ENCODE data around the gene NSG1. TPM values are rescaled to one million over a fixed set of nuclear protein-coding genes. Genes with fewer than 3 reads are reported as not detected.

NSG1 gene
- total RNA-seq, 1 donor from 2014 or later = 71.9 TPM

DNA sequence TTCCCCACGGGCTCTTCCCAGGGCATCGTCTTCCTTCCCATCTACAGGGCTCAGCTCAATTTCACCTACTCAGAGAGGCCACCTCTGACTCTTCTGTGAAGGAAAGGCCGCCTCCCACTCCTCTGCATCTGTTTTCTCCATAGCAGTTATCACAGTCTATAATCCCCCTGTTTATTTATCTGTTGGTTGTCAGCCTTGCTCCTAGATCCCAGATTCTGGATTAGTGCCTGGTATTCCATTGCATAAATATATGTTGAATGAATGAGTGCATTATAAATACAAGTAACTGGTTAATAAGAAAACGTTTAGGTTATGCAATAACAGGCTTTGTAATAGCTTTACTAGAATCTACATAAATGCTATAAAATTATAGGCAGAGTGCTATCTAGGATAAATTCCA is 52.9 kb downstream of the NSG1 start:
- H3K36me3 Mint-ChIP-seq = peaks cover 20% of the 10 kb centered on the region
- TF ChIP-seq, protein P1, sequence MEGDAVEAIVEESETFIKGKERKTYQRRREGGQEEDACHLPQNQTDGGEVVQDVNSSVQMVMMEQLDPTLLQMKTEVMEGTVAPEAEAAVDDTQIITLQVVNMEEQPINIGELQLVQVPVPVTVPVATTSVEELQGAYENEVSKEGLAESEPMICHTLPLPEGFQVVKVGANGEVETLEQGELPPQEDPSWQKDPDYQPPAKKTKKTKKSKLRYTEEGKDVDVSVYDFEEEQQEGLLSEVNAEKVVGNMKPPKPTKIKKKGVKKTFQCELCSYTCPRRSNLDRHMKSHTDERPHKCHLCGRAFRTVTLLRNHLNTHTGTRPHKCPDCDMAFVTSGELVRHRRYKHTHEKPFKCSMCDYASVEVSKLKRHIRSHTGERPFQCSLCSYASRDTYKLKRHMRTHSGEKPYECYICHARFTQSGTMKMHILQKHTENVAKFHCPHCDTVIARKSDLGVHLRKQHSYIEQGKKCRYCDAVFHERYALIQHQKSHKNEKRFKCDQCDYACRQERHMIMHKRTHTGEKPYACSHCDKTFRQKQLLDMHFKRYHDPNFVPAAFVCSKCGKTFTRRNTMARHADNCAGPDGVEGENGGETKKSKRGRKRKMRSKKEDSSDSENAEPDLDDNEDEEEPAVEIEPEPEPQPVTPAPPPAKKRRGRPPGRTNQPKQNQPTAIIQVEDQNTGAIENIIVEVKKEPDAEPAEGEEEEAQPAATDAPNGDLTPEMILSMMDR (conservative IDR thresholded peaks at IDR 0.05) = no peak
- no peaks in the 10 kb centered on the region for H3K27me3 Mint-ChIP-seq
- peaks cover 14% of the 10 kb centered on the region for H3K4me1 Mint-ChIP-seq (ENCODE audit: unreplicated experiment)
- no peak overlapping the region for H3K4me3 Mint-ChIP-seq
- no peaks in the 10 kb centered on the region for H3K9me3 Mint-ChIP-seq
- no peak for DNase-seq (ENCODE audit: extremely low spot score, unreplicated experiment)
- H3K27ac Mint-ChIP-seq = no peak overlapping the region

DNA sequence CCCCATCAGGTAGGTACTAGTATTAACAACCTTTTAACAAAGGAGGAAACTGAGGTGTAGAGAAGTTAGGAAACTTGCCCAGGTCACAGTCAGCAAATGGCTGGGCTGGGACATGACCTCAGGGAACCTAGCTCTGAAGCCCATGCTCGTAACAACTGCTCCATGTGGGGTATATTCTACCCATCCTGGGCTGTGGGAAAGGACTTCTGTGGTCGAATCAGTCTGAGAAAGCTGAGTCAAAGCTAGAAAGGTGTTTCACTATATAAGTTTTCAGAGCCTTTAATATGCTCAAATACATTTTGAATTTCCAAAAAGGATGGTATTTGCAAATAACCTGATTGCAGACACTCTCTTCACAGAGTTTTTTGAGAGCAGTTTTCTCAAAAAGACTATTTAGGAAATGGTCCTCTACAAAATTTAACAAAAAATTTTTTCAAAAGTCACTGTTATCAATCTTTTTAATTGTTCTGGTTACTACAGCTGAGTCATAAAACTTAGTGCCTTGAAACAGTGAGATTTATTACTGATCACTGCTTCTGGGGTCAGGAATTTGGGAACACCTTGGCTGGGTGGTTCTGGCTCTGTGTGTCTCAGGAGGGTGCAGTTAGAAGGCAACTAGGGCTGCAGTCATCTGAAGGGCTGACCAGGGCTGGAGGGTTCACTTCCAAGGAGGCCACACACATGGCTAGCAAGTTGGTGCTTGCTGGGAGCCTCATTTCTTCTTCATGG is 53.6 kb downstream of the NSG1 start:
- Mint-ChIP-seq H3K9me3 (no peaks in the 10 kb centered on the region), H3K36me3 (peaks cover 22% of the 10 kb centered on the region), H3K4me1 (ENCODE audit: unreplicated experiment) (peaks cover 14% of the 10 kb centered on the region), H3K27me3 (no peaks in the 10 kb centered on the region), H3K4me3 (no peak overlapping the region), H3K27ac (no peak overlapping the region)
- TF ChIP-seq, protein P1 (conservative IDR thresholded peaks at IDR 0.05) = no peak
- no peak for DNase-seq (ENCODE audit: extremely low spot score, unreplicated experiment)

DNA sequence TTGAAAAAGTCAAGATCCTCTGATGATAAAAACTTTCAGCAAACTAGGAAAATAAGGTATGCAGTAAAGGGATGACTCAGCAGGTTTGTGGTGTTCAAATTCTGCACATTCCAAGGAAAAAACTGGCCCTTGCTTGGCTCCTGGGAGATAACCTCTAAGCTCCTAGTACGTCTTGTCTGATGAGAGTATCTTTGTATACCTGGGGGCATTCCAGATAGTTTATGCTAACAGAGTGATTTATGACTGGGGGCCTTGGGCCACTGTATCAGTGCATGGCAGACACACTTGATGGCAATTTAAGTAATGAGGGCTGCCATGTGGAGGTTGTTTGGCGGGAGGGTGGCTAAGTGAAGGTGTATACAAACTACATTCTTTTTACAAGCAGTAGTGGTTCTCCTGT is 56.9 kb downstream of the NSG1 start:
- no peak for DNase-seq (ENCODE audit: extremely low spot score, unreplicated experiment)
- TF ChIP-seq, protein P1 (conservative IDR thresholded peaks at IDR 0.05) = no peak
- Mint-ChIP-seq H3K27me3 (no peaks in the 10 kb centered on the region), H3K36me3 (peaks cover 26% of the 10 kb centered on the region), H3K9me3 (no peaks in the 10 kb centered on the region), H3K4me1 (ENCODE audit: unreplicated experiment) (peaks cover 14% of the 10 kb centered on the region), H3K27ac (peak overlapping the region; percentile 32), H3K4me3 (no peak overlapping the region)

DNA sequence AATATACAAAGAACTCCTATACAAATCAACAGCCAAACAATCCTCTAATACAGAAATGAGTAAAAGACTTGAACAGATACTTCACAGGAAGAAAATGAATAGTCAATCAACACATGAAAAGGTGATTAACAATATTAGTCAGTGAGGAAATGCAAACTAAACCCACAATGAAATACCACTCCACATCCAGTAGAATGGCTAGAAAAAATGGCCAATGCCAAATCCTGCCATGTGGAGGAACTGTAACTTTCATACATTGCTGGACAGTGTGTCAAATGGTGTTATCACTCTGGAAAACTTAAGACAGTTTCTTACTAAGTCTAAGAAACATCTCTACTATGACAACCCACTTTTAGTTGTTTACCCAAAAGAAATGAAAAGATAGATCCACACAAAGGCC is 59.5 kb downstream of the NSG1 start:
- no peaks in the 10 kb centered on the region for H3K27me3 Mint-ChIP-seq
- TF ChIP-seq, protein P1 (conservative IDR thresholded peaks at IDR 0.05) = no peak

DNA sequence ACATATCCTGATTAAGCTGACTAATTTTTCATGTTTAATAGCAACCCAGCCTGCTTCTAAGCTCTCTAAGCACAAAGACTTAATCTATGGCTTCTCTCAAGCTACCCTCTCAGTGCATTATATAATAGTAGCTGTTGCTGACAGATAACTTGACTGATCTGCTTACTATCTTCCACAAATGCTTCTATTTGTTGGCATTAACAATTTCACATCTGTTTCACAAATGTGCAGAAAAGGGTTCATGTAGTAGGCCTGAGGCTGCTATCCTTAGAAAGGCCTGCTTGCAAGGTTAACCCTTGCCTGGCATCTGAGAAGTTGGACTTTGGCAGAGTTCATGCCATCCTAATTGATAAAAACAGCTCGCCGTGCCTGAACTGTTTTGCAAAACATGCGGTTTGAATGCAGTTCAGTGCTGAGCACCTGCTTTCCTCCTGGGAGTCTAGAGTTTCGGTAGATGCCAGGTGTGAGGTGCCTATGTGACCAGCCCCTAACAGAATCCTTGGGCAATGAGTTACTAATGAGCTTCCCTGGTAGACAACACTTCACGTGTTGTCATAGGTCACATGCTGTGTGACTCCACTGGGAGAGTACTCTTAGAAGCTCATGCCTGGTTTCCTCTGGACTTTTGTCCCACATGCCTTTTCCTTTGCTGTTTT is 68.4 kb downstream of the NSG1 start:
- TF ChIP-seq, protein P1 (conservative IDR thresholded peaks at IDR 0.05) = no peak
- Mint-ChIP-seq H3K9me3 (no peaks in the 10 kb centered on the region), H3K4me1 (ENCODE audit: unreplicated experiment) (no peaks in the 10 kb centered on the region), H3K36me3 (peaks cover 38% of the 10 kb centered on the region), H3K27ac (no peak overlapping the region), H3K4me3 (no peak overlapping the region), H3K27me3 (no peaks in the 10 kb centered on the region)
- DNase-seq (ENCODE audit: extremely low spot score, unreplicated experiment) = no peak

More for the DNA sequence above, 59.5 kb downstream of the NSG1 start:
- peaks cover 20% of the 10 kb centered on the region for H3K36me3 Mint-ChIP-seq
- H3K27ac Mint-ChIP-seq = no peak overlapping the region
- H3K4me1 Mint-ChIP-seq (ENCODE audit: unreplicated experiment) = peaks cover 9% of the 10 kb centered on the region
- no peak for DNase-seq (ENCODE audit: extremely low spot score, unreplicated experiment)
- no peaks in the 10 kb centered on the region for H3K9me3 Mint-ChIP-seq
- no peak overlapping the region for H3K4me3 Mint-ChIP-seq
